Endothelial cell (in vitro differentiated cells): ENCODE results near the gene CRYBA2. TPM values are rescaled to one million over a fixed set of nuclear protein-coding genes. Genes with fewer than 3 reads are reported as not detected.
A peak's percentile ranks its signal among the peaks of the same experiment; 100 is the strongest.

Experiments used
- DNase-seq: peaks from one replicate; pipeline ENCODE4 v3.0.0; 2021; ENCODE audit warnings: low spot score
- H3K27ac Mint-ChIP-seq: one replicate; pipeline ENCODE4 v1.8.0; 2021; ENCODE audit warnings: mixed read lengths, inconsistent platforms; ENCODE audit not compliant: unreplicated experiment
- H3K27me3 Mint-ChIP-seq: one replicate; pipeline ENCODE4 v1.8.0; 2021; ENCODE audit warnings: mild to moderate bottlenecking, moderate library complexity, mixed read lengths, inconsistent platforms; ENCODE audit not compliant: unreplicated experiment
- H3K36me3 Mint-ChIP-seq: one replicate; pipeline ENCODE4 v1.8.0; 2021; ENCODE audit warnings: mild to moderate bottlenecking, low read depth, mixed read lengths, inconsistent platforms; ENCODE audit not compliant: unreplicated experiment
- H3K4me1 Mint-ChIP-seq: one replicate; pipeline ENCODE4 v1.8.0; 2021; ENCODE audit warnings: mild to moderate bottlenecking, mixed read lengths, inconsistent platforms; ENCODE audit not compliant: unreplicated experiment
- H3K4me3 Mint-ChIP-seq: one replicate; pipeline ENCODE4 v1.8.0; 2021; ENCODE audit warnings: mild to moderate bottlenecking, mixed read lengths, inconsistent platforms; ENCODE audit not compliant: unreplicated experiment
- H3K9me3 Mint-ChIP-seq: one replicate; pipeline ENCODE4 v1.8.0; 2021; ENCODE audit warnings: mixed read lengths, inconsistent platforms; ENCODE audit not compliant: unreplicated experiment
- CTCF ChIP-seq: fragments of 200-600 bp; sonication (generic); IDR thresholded peaks from one replicate; pipeline ENCODE4 v1.5.0; 2021; ENCODE audit warnings: antibody characterized with exemption; ENCODE audit not compliant: unreplicated experiment
- total RNA-seq: library from RNA; stranded (reverse); fragmentation: NEBNext Ultra II Directional; extraction: Animal tissue kit (Norgen Biotek cat#: 25700); gene quantifications from one replicate; pipeline ENCODE4 v1.2.1, GENCODE V29; 2021; ENCODE audit not compliant: unreplicated experiment

Gene CRYBA2
- total RNA-seq, 1 donor from 2014 or later: not detected

GRCh38 chr2:219019436-219019835, 26.2 kb upstream of the CRYBA2 start:
- no peak for TF ChIP-seq CTCF
- Mint-ChIP-seq H3K9me3 (no peaks in the 10 kb centered on the region), H3K4me1 (no peaks in the 10 kb centered on the region), H3K27ac (no peak overlapping the region), H3K27me3 (peaks cover 15% of the 10 kb centered on the region), H3K36me3 (no peaks in the 10 kb centered on the region), H3K4me3 (no peak overlapping the region)
- no peak for DNase-seq

- Mint-ChIP-seq H3K36me3 (no peaks in the 10 kb centered on the region), H3K4me3 (no peak overlapping the region), H3K4me1 (no peaks in the 10 kb centered on the region), H3K27ac (no peak overlapping the region), H3K27me3 (peaks cover 19% of the 10 kb centered on the region), H3K9me3 (no peaks in the 10 kb centered on the region)
- DNase-seq: no peak
- no peak for TF ChIP-seq CTCF
These were observed 25.5 kb upstream of the CRYBA2 start for GRCh38 chr2:219018726-219019125.

DNA sequence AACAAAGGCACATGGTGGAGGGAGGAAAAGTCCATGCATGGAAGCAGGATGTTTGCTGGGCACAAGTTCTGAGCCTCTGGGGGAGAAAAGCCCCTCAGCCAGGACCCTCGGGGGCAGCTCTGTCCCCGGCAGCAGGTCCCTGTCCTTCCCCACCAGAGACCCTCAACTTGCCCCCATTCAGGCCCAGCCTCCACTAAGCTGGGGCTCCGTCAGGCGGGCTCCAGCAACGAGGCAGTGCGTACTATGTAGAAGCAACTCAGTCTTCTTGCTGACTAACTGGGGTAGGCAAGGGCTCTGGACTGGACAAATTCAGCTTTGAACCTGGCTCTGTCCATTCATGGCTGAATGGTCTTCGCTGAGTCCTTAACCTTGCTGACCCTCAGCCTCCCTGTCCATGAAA, 25.1 kb upstream of the CRYBA2 start:
- peak overlapping the region; percentile 61 for H3K27ac Mint-ChIP-seq
- TF ChIP-seq CTCF: no peak
- no peak for DNase-seq
- peaks cover 20% of the 10 kb centered on the region for H3K27me3 Mint-ChIP-seq
- H3K4me3 Mint-ChIP-seq: no peak overlapping the region
- no peaks in the 10 kb centered on the region for H3K9me3 Mint-ChIP-seq
- no peaks in the 10 kb centered on the region for H3K36me3 Mint-ChIP-seq
- H3K4me1 Mint-ChIP-seq: no peaks in the 10 kb centered on the region

DNA sequence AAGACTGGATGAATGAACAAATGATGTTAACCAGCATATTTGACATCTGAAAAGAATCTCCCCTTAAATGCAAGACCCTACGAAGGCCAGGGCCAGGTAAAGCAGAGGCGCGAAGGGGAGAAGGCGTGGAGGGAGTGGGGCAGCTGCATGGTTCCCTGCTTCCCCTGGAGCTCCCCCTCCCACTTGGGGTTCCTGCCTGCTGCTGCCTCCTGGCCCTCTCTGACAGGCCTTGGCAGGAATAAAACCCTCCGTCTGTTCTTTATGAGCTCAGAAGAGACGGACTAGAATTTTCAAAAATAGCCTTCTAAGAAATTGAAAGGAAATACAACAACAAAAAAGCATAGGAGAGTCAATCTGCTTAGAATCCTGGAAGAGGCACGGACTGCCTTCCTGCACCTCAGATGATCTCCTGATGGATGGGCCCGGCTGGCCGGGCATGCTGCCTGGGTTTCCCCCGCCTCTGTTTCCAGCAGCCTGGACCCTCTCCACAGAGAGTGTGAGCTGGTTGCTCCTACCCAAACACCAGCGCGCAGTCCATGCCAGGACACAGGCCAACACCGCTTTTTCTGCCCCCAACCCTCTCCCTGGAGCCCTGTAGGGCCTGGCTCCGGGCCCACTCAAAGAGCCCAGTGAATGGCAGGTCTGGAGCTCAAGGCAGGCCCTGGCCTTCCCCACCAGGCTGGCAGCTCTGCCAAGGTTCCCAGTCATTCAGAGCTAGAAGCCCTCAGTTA, 24.1 kb upstream of the CRYBA2 start:
- Mint-ChIP-seq H3K4me1 (no peaks in the 10 kb centered on the region), H3K36me3 (no peaks in the 10 kb centered on the region), H3K4me3 (no peak overlapping the region), H3K27ac (no peak overlapping the region), H3K27me3 (peaks cover 21% of the 10 kb centered on the region), H3K9me3 (no peaks in the 10 kb centered on the region)
- no peak for DNase-seq
- TF ChIP-seq CTCF: no peak

- no peaks in the 10 kb centered on the region for H3K36me3 Mint-ChIP-seq
- no peak overlapping the region for H3K27ac Mint-ChIP-seq
- no peak overlapping the region for H3K4me3 Mint-ChIP-seq
- DNase-seq: no peak
- peaks cover 21% of the 10 kb centered on the region for H3K27me3 Mint-ChIP-seq
- no peaks in the 10 kb centered on the region for H3K9me3 Mint-ChIP-seq
- no peak for TF ChIP-seq CTCF
- no peaks in the 10 kb centered on the region for H3K4me1 Mint-ChIP-seq
These were observed 23.5 kb upstream of the CRYBA2 start for GRCh38 chr2:219016721-219017120.
